HFF-Myc (cell line): ENCODE data around the gene ANKRD63.
A peak's percentile ranks its signal among the peaks of the same experiment; 100 is the strongest.

Experiments used
- DNase-seq: peaks from one replicate; pipeline ENCODE4 v3.0.0-alpha.2; 2011; ENCODE audit warnings: low read depth; ENCODE audit errors: extremely low read depth
- H3K4me3 ChIP-seq: replicated peaks from 2 replicates; pipeline ENCODE4 v1.5.1; 2011; ENCODE audit warnings: low read depth, mild to moderate bottlenecking, control low read depth, low read length
- CTCF ChIP-seq: IDR thresholded peaks from 2 replicates; pipeline ENCODE4 v1.5.1; 2012; ENCODE audit warnings: mild to moderate bottlenecking, low read depth, low read length, control low read depth; ENCODE audit errors: missing control alignments

Gene ANKRD63

DNA sequence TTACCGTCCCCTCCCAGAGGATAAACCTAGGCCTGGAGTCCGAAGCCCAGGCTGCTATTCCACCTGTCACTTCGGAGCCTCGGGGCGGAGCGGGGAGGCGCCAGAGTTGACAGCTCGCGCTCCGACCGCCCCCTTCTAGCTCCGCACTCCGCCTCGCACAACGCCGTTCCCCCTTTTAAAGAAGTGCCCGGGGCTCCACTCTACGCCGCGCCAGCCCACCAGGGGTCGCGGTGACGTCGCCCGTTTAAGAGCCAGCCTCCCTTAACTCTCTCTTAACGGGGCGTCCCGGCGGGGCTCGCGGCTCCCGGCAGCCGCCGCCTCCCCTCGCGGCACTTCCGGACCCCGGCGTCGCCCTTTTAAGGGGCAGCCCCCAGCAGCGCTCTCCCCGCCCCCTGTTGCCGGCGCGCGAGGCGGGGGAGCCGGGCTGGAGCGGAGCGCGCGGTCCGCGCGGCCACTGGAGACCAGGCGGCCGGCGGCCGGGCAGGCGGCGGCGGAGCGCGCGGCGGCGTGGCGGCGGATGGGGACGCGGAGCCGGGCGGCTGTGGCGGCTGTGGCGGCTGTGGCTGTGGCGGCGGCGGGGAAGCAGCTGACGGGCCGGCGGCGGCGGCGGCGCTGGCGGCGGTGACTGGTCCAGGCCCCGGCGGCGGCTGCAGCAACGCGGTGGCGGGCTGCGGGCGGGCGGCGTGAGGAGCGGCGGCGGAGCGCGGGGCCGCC is 40.5 kb upstream of the ANKRD63 start, which contains the start of gene INAFM2:
TSS of gene INAFM2 (plus strand) at position 454 of the 714 bp plus-strand sequence. CDS start 364 bp downstream, outside the sequence.
- H3K4me3 ChIP-seq, result peak within 1 kb of the TSS; percentile 49
- peak; percentile 48 for TF ChIP-seq CTCF
- DNase-seq, result peak; percentile 64

- H3K4me3 ChIP-seq, result peak overlapping the region; percentile 18
- TF ChIP-seq CTCF, result no peak
- DNase-seq, result no peak
Measured at GRCh38 chr15:40322531-40323238, 39.8 kb upstream of the ANKRD63 start.

GRCh38 chr15:40320931-40321371 is 38.1 kb upstream of the ANKRD63 start:
- no peak overlapping the region for H3K4me3 ChIP-seq
- DNase-seq, result no peak
- TF ChIP-seq CTCF, result peak; percentile 92

DNA sequence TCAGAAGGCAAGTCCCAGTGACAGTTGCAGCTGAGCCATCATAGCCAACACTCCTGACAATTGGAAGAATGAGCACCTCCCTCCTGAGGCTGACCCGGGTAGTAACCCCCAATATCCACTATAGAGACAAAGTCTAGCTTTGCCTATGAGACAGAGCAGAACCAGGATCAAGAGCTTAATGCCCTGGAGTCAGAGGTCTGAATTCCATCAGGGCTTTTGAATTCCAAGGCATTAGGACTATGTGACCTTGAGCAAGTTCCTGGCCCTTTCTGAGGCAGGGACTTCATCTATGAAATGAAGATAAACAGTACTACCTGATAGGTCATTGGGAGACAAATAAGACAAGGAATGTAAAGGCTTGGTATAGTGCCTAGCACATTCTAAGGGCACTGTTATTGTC is 37.5 kb upstream of the ANKRD63 start:
- DNase-seq, result no peak
- no peak overlapping the region for H3K4me3 ChIP-seq
- TF ChIP-seq CTCF, result no peak

- no peak for DNase-seq
- H3K4me3 ChIP-seq, result no peak overlapping the region
- no peak for TF ChIP-seq CTCF
Measured at GRCh38 chr15:40317580-40317979, 34.7 kb upstream of the ANKRD63 start.

DNA sequence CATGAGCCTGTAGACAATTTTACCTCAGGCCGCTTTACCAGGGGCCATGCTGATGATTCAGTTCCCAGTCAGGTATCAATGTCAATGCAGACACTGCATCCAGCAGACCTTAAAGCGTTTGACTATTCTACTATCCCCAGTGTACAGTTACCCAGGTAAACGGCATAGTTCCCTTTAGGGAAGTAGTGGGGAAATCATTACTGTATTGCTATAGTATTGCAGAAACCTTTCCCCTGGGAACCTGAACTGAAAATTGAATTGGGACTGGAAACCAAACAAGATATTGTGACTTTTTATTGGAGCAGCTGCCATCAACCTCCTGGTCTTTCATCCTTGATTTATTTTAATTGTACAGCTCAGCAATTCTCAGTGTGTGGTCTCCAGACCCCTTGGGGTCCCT is 34.1 kb upstream of the ANKRD63 start:
- no peak for TF ChIP-seq CTCF
- H3K4me3 ChIP-seq, result no peak overlapping the region
- DNase-seq, result no peak
